Stimulated activated CD8-positive, alpha-beta memory T cell treated with anti-CD3 and anti-CD28 coated beads, Interleukin-15, amount 100 ng/mL, for 24 hours (primary cell): ENCODE results near the gene GRM8.
"Not testable (repeated sequence)": the region's sequence is repeated elsewhere in the genome, so short reads cannot be mapped to it uniquely, and the experiment has no call there.

Experiments used
- DNase-seq: peaks from one replicate; pipeline ENCODE4 v3.0.0-alpha.2; 2020; ENCODE audit warnings: low read depth

The GRM8 gene

GRCh38 chr7:127029823-127030222, 222.9 kb downstream of the GRM8 start:
- DNase-seq: no peak

- DNase-seq: no peak
Measured at GRCh38 chr7:127021857-127022256, 230.9 kb downstream of the GRM8 start.

DNA sequence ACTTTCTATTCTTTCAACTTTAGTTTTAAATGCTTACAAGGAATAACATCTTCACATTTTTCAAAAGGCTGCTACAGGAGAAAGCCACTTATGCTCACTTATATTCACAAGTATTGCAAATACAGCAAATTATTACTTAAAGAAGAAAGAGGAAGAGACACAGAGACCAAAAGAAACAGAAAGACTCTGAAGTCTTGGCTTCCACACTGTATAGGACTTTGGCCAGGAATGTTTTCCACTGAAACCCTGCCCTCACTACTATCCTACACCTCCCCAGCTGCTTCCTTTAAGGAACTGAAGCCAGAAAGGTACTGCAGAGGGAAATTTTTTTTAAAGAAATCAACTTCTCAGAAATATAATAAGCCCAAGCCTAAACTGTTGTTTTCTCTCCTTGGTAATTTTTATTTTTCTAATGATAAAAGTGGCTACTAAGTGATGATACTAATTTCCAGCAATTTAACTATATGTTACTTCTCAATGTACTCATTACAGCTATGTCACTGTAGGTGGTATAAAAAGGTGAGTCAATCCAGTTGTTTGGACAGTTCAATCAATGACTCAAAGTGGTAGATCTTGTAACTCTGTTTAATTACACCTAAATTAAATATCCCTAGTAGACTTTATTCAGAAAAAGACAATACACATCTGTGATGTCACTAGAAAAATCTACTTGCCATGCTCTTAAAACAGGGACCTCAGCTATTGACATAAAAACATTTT, 231.6 kb downstream of the GRM8 start:
- no peak for DNase-seq

- DNase-seq: no peak
Measured at GRCh38 chr7:127018889-127019288, 233.9 kb downstream of the GRM8 start.

DNA sequence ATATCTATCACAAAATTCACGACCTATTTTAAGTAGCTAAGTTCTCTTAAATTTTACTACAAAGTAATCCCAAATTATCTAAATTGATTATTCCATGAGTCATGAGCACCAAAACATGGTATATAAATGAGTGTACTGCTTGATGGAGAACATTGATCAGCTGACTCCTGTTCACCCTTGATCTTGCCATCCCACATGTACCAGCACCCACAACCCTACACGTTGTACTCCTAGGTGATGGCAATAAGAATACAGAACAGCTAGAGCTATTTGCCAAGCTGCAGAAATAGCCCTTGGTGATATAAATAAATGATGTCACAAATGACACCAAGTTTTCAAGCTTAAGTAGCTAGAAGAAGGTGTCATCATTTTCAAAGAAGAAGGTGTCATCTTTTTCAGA, 235.5 kb downstream of the GRM8 start:
- DNase-seq: no peak

DNA sequence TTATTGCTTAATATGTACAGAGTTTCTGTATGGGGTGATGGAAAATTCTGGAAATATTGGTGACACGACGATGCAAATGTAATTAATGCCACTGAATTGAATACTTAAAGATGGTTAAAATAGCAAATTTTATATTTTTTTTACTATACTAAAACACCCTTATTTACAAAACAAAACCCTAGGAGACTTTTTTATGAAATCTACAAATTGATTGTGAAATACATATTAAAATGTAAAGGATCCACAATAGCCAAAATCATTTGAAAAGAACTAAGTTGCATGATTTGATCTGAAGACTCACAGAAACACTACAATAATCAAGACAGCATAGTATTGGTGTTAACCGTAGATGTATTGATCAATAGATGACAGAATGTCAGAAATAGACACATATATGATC, 252.0 kb downstream of the GRM8 start:
- DNase-seq: no peak

DNA sequence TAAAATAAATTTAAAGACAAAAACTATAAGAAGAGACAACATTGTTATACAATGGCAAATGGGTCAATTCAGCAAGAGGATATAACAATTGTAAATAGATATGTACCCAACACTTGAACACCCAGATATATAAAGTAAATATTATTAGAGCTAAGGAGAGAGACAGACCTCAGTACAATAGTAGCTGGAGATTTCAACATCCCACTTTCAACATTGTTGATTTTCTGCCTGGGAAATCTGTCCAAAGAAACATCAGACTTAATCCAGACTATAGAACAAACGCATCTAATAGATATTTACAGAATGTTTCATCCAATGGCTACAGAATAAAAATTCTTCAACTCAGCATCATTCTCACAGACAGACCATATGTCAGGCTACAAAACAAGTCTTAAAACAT, 256.1 kb downstream of the GRM8 start:
- no peak for DNase-seq

DNA sequence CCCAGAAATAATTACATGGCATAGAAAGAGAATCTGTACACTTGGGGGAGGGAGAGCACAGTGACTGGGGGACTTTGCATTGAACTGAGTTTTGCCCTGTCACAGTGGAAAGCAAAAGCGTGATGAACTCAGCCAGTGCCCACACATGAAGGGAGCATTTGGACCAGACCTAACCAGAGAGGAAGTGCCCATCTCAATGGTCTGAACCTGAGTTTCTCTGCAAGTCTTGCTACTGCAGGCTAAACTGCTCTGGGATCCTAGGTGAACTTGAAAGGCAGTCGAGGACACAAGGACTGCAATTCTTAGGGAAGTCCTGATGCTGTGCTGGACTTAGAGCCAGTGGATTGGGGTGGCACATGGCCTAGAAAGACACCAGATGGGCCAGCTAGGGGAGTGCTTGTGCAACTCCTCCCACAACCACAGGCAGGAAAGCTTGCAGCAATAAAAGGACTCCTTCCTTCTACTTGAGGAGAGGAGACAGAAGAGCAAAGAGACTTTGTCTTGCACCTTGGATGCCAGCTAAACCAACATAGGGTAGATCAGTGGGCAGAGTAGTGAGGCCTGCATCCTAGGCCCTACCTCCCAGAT, 259.0 kb downstream of the GRM8 start:
- no peak for DNase-seq

DNA sequence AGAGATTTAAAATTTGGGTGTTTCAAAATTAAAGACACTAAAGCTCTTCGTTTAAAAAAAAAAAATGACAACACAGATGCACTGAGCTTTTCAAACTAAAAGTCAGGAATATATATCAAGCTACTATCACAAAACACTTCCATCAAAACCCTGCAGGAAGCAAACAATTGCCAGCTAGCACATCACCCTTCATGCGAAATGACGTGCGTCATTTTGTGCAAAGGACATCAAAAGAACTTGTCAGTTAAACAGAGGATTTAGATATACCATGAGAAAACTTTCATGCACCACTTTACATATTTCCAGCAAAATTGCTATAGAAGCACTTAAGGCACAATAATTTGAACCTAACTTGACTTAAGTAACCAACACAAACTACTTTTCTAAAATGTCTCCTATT, 264.7 kb downstream of the GRM8 start:
- DNase-seq: no peak

GRCh38 chr7:126979722-126980121, 273.0 kb downstream of the GRM8 start:
- no peak for DNase-seq

DNA sequence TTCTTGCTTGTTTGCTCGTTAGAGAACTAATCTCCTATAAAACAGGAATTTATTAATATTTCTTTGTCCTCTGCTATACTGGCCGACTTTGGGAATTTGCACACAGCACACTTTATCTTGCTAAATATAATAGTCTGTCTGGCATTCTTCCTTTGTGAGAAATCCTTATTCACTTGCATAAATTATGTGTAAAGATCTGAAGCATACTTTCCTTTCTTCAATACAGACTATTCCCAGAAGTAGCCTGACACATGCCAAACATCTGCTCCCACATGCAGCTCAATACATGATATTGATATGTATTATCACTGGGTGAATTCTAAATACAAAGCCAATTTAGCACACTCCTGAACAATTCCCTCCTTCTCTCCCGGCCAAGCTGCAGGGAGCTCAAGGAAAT, 273.9 kb downstream of the GRM8 start:
- no peak for DNase-seq

DNA sequence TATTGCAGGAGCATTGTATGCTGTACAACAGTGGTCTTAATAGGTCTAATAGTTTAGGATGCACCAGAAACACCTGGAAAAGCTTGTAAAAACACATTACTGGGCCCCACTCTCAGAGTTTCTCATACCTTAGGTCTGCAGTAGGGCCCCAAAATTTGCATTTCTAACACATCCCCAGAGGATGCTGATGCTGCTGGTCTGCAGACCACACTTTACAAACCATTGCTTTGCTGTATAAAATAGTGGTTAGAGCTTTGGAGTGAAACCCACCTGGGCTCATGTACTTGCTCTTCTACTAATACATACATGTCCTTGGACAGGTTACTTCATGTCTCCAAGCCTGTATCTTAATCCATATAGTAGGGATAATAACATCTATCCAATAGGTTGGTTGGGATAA, 279.7 kb downstream of the GRM8 start:
- no peak for DNase-seq

GRCh38 chr7:126972571-126972970, 280.2 kb downstream of the GRM8 start:
- no peak for DNase-seq

- no peak for DNase-seq
Measured at GRCh38 chr7:126959649-126960048, 293.1 kb downstream of the GRM8 start.

DNA sequence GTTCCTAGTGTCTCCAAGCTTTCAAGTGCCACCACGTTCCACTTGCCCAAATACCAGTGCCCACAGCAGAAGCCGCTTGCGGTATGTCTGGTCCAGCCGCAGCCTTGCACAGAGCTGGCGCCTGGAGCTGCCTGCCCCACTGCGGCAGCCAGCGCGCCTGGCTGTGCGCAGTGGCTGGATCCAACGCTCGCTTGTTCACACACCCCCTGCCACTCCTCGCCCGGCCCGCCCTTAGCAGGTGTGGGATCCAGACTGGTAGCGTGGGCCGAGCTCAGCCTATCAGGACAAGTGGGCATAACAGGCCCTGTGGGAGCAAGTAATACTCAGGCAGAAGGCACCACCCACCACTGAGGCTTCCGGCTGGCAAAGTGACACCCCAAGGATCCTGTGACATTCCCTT, 294.4 kb downstream of the GRM8 start:
- DNase-seq: no peak

GRCh38 chr7:126957443-126957842, 295.3 kb downstream of the GRM8 start:
- DNase-seq: no peak

GRCh38 chr7:126953461-126953860, 299.3 kb downstream of the GRM8 start:
- DNase-seq: no peak

- DNase-seq: no peak
Measured at GRCh38 chr7:126948664-126949063, 304.1 kb downstream of the GRM8 start.

DNA sequence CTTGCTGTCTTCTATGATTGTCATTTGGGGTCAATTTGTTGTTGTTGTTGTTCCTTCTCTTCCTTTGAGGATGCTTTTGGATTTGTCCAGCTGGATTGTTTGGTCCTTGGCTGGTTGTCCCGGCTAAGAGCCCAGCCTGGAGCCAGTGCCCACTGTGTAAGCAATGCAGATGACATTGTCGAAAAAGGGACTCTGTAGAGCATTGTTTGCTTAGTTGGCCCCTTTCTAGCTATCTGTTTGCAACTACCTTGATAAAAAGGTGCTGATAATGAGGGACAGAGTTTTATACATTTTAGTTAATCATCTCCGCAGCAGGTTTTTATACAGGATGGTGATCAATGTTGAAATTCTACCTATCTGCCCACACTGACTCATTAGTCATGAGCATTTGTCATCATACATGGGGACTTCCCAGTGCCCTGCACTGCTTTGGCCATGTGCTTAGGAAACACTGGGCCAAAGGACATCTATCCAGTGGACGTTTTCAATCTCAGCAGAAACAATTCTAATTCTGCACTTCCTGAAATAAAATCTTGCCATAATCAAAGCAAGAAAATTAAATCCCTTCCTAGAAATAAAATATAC, 311.9 kb downstream of the GRM8 start:
- no peak for DNase-seq

DNA sequence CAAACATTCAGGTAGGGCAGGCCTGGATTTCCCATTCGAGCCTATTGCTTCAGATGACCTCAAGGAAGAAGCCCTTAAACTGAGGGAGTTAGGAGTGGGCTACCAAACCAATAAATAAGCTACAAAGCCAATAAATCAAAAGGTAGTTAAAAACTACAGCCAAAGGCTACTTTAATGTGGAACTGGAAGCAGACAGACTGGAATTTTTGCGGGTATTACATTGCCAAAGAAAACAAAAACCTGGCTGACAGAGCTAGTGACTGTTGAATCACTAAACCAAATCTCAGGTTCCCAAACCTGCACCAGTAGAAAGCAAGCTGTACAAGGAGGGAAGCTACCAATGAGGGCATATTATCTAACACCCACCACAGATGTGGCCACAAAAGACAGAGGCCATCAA, 315.6 kb downstream of the GRM8 start:
- no peak for DNase-seq

- DNase-seq: no peak
Measured at GRCh38 chr7:126931581-126931980, 321.2 kb downstream of the GRM8 start.

- no peak for DNase-seq
Measured at GRCh38 chr7:126930166-126930565, 322.6 kb downstream of the GRM8 start.

GRCh38 chr7:126924477-126924876, 328.3 kb downstream of the GRM8 start:
- no peak for DNase-seq

GRCh38 chr7:126911627-126912026, 341.1 kb downstream of the GRM8 start:
- DNase-seq: not testable (repeated sequence)
